H1 (cell line): ENCODE results near the gene TWIST1. TPM values are rescaled to one million over a fixed set of nuclear protein-coding genes. Genes with fewer than 3 reads are reported as not detected.

Source experiments
- CBX5 ChIP-seq: fragments of 300-800, 300-1000 bp; sonication (generic); IDR thresholded peaks from 2 replicates; pipeline ENCODE4 v1.7.1; 2016; ENCODE audit warnings: antibody characterized with exemption, low read length, low read depth
- CHD1 ChIP-seq: IDR thresholded peaks from 2 replicates; pipeline ENCODE4 v1.6.1; 2012; ENCODE audit warnings: low read depth, low read length, improper control_type of control experiment
- CHD2 ChIP-seq: IDR thresholded peaks from 2 replicates; pipeline ENCODE4 v1.6.1; 2012; ENCODE audit warnings: low read length, improper control_type of control experiment
- GTF2F1 ChIP-seq: IDR thresholded peaks from 2 replicates; pipeline ENCODE4 v1.6.1; 2012; ENCODE audit warnings: low read depth, low read length, improper control_type of control experiment, borderline replicate concordance
- KDM4A ChIP-seq: IDR thresholded peaks from one replicate; pipeline ENCODE4 v1.7.1; 2012; ENCODE audit warnings: low read depth, mild to moderate bottlenecking, moderate library complexity, low read length, inconsistent platforms; ENCODE audit not compliant: severe bottlenecking
- NANOG ChIP-seq: IDR thresholded peaks from 2 replicates; pipeline ENCODE4 v1.6.1; 2011; ENCODE audit warnings: low read length, low read depth, mild to moderate bottlenecking, inconsistent platforms; ENCODE audit not compliant: insufficient read depth, poor library complexity, severe bottlenecking
- POU5F1 ChIP-seq: IDR thresholded peaks from 2 replicates; pipeline ENCODE4 v1.6.1; 2011; ENCODE audit warnings: low read depth, mild to moderate bottlenecking, low read length, moderate library complexity
- RBBP5 ChIP-seq: IDR thresholded peaks from 2 replicates; pipeline ENCODE4 v1.7.1; 2012; ENCODE audit warnings: low read depth, mild to moderate bottlenecking, inconsistent platforms, low read length, moderate library complexity, borderline replicate concordance
- RNF2 ChIP-seq: fragments of 200-900, 300-1000 bp; sonication (generic); IDR thresholded peaks from 2 replicates; pipeline ENCODE4 v1.7.1; 2016; ENCODE audit warnings: borderline replicate concordance, low read depth, mild to moderate bottlenecking, antibody characterized with exemption, low read length; ENCODE audit not compliant: poor library complexity, severe bottlenecking; ENCODE audit errors: missing control alignments
- SIX5 ChIP-seq: IDR thresholded peaks from 2 replicates; pipeline ENCODE4 v1.6.1; 2011; ENCODE audit warnings: mild to moderate bottlenecking, low read depth, low read length
- SRF ChIP-seq: IDR thresholded peaks from 2 replicates; pipeline ENCODE4 v1.6.1; 2011; ENCODE audit warnings: mild to moderate bottlenecking, low read depth, low read length, moderate library complexity
- TAF1 ChIP-seq: IDR thresholded peaks from 2 replicates; pipeline ENCODE4 v1.6.1; 2011; ENCODE audit warnings: mild to moderate bottlenecking, low read depth, low read length
- TEAD4 ChIP-seq: IDR thresholded peaks from 2 replicates; pipeline ENCODE4 v1.6.1; 2012; ENCODE audit warnings: low read depth, low read length, inconsistent platforms, mixed read lengths
- USF2 ChIP-seq: IDR thresholded peaks from 2 replicates; pipeline ENCODE4 v1.6.1; 2011; ENCODE audit warnings: low read length, improper control_type of control experiment
- polyA plus RNA-seq, 7 experiments: library from polyadenylated mRNA; depleted of rRNA in 3 of 7; stranded (reverse) in 5 of 7; unstranded in 2 of 7; fragments of >200 nt in 5 of 7; fragments of 200-250 nt in 2 of 7; gene quantifications; 1 replicate in 5 of 7; 2 replicates in 1 of 7; 4 replicates in 1 of 7; pipeline versions ENCODE4 v1.2.1 to v1.2.3, GENCODE V29; 2011 to 2013; ENCODE audit warnings: missing spikeins in 2 of 7, mixed read lengths in 2 of 7
- total RNA-seq: library from RNA; stranded (reverse); fragmentation: NEBNext Ultra II Directional; extraction: Animal tissue kit (Norgen Biotek cat#: 25700); gene quantifications from 2 replicates; pipeline ENCODE4 v1.2.1, GENCODE V29; 2021

TWIST1 gene
- total and polyA plus RNA-seq, 2 of the 8 experiments (the other 6 are each of a cell fraction or from before 2014, with no cell fraction given): 0.29 to 0.52 TPM

DNA sequence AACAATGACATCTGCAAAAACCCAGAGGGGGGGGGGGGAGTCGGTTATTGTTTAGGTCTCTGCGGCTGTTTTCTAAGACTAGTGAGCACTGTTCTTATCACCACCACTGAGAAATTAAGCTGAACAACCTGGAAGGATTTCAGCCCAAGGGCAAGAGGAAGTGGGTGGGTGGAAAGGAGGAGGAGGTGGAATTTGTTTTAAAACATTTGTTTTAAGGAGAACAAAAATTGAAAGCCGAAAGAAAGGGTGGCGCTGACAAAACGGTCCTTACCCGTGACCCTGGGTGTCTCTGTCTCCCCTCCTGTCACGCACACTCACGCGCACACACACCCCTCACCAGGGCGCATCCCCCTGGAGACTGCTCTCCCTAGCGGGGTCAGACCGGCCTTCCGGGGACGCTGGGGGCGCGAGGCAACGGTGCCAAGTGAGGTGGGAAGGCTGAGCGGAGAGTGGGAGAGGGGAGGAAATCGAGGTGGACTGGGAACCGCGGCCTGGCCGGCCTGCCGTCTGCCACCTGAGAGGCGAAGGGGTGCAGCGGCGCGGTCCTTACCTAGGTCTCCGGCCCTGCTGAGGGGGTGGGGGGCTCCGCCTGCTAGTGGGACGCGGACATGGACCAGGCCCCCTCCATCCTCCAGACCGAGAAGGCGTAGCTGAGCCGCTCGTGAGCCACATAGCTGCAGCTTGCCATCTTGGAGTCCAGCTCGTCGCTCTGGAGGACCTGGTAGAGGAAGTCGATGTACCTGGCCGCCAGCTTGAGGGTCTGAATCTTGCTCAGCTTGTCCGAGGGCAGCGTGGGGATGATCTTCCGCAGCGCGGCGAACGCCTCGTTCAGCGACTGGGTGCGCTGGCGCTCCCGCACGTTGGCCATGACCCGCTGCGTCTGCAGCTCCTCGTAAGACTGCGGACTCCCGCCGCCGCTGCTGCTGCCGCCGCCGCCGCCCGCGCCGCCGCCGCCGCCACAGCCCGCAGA lies 1.0 kb downstream of the TWIST1 start (continued):
- TF ChIP-seq NANOG: no peak
- TF ChIP-seq SRF: no peak
- TF ChIP-seq TAF1: no peak
- TF ChIP-seq CHD1: no peak
- TF ChIP-seq SIX5: no peak
- peak; percentile 54; the same call in 1 of the 2 replicates for TF ChIP-seq RBBP5
- peak; percentile 96 for TF ChIP-seq KDM4A
- TF ChIP-seq USF2: no peak
- TF ChIP-seq TEAD4: no peak
- no peak for TF ChIP-seq CBX5
- TF ChIP-seq POU5F1: no peak
- TF ChIP-seq RNF2: peak; percentile 98
- TF ChIP-seq CHD2: no peak
- no peak for TF ChIP-seq GTF2F1
